NCI-H510A (cell line): ENCODE measurements around the gene MEGF10.
"Not testable (repeated sequence)": the region's sequence is repeated elsewhere in the genome, so short reads cannot be mapped to it uniquely, and the experiment has no call there.

Experiments used
- DNase-seq: peaks from one replicate; lab custom pipeline; 2025; lab: John Stamatoyannopoulos, UW

MEGF10 gene

GRCh38 chr5:127298036-127298429 is 7.4 kb downstream of the MEGF10 start:
- no peak for DNase-seq

- DNase-seq: no peak
These were observed 8.1 kb downstream of the MEGF10 start for GRCh38 chr5:127298656-127299055.

GRCh38 chr5:127299678-127300077 is 9.1 kb downstream of the MEGF10 start:
- no peak for DNase-seq

GRCh38 chr5:127302509-127302908 is 11.9 kb downstream of the MEGF10 start:
- DNase-seq: no peak

GRCh38 chr5:127303404-127303803 is 12.8 kb downstream of the MEGF10 start:
- DNase-seq: no peak

GRCh38 chr5:127305493-127305892 is 14.9 kb downstream of the MEGF10 start:
- DNase-seq: no peak

GRCh38 chr5:127306036-127306435 is 15.4 kb downstream of the MEGF10 start:
- no peak for DNase-seq

GRCh38 chr5:127306647-127307046 is 16.1 kb downstream of the MEGF10 start:
- DNase-seq: no peak

- DNase-seq: no peak
These were observed 17.3 kb downstream of the MEGF10 start for GRCh38 chr5:127307868-127308267.

GRCh38 chr5:127308325-127308724 is 17.7 kb downstream of the MEGF10 start:
- DNase-seq: not testable (repeated sequence)

- no peak for DNase-seq
These were observed 18.3 kb downstream of the MEGF10 start for GRCh38 chr5:127308945-127309344.

GRCh38 chr5:127311349-127311748 is 20.8 kb downstream of the MEGF10 start:
- no peak for DNase-seq

GRCh38 chr5:127311781-127312525 is 21.4 kb downstream of the MEGF10 start:
- DNase-seq: no peak

GRCh38 chr5:127313379-127313778 is 22.8 kb downstream of the MEGF10 start:
- no peak for DNase-seq

- no peak for DNase-seq
These were observed 23.4 kb downstream of the MEGF10 start for GRCh38 chr5:127313847-127314473.

- no peak for DNase-seq
These were observed 25.4 kb downstream of the MEGF10 start for GRCh38 chr5:127316011-127316410.

- not testable (repeated sequence) for DNase-seq
These were observed 26.8 kb downstream of the MEGF10 start for GRCh38 chr5:127317385-127317784.

GRCh38 chr5:127320032-127320965 is 29.7 kb downstream of the MEGF10 start:
- DNase-seq: no peak

GRCh38 chr5:127321465-127321864 is 30.9 kb downstream of the MEGF10 start:
- no peak for DNase-seq

GRCh38 chr5:127322403-127322802 is 31.8 kb downstream of the MEGF10 start:
- DNase-seq: no peak

GRCh38 chr5:127324756-127325155 is 34.2 kb downstream of the MEGF10 start:
- no peak for DNase-seq

- no peak for DNase-seq
These were observed 35.8 kb downstream of the MEGF10 start for GRCh38 chr5:127326431-127326830.
